H9 (cell line): ENCODE measurements around the gene GNA12. TPM values are rescaled to one million over a fixed set of nuclear protein-coding genes. Genes with fewer than 3 reads are reported as not detected.

Experiments
- DNase-seq: peaks from one replicate; pipeline ENCODE4 v3.0.0-alpha.2; 2017
- H2AFZ ChIP-seq: one replicate; pipeline ENCODE4 v1.6.1; 2013; ENCODE audit warnings: mild to moderate bottlenecking, low read length, control low read depth, moderate library complexity
- H2AK5ac ChIP-seq: 2 replicates; pipeline ENCODE4 v1.6.1; 2013; ENCODE audit warnings: low read length, control low read depth, mixed read lengths; ENCODE audit not compliant: insufficient read length
- H2BK120ac ChIP-seq: one replicate; pipeline ENCODE4 v1.6.1; 2013; ENCODE audit warnings: low read depth, mild to moderate bottlenecking, low read length, control low read depth, inconsistent platforms; ENCODE audit not compliant: poor library complexity, severe bottlenecking
- H2BK12ac ChIP-seq: 2 replicates; pipeline ENCODE4 v1.6.1; 2013; ENCODE audit warnings: low read length, control low read depth, mixed read lengths, low read depth; ENCODE audit not compliant: insufficient read length
- H2BK15ac ChIP-seq: 2 replicates; pipeline ENCODE4 v1.6.1; 2013; ENCODE audit warnings: low read depth, low read length, control low read depth
- H2BK20ac ChIP-seq: one replicate; pipeline ENCODE4 v1.6.1; 2013; ENCODE audit warnings: low read depth, mild to moderate bottlenecking, low read length, control low read depth, inconsistent platforms; ENCODE audit not compliant: poor library complexity, severe bottlenecking
- H2BK5ac ChIP-seq: 2 replicates; pipeline ENCODE4 v1.6.1; 2013; ENCODE audit warnings: low read length, control low read depth, mixed read lengths; ENCODE audit not compliant: insufficient read length
- H3K14ac ChIP-seq: 2 replicates; pipeline ENCODE4 v1.6.1; 2013; ENCODE audit warnings: low read length, control low read depth; ENCODE audit not compliant: insufficient read depth
- H3K18ac ChIP-seq: 2 replicates; pipeline ENCODE4 v1.6.1; 2013; ENCODE audit warnings: low read depth, mild to moderate bottlenecking, mixed read lengths, low read length, control low read depth; ENCODE audit not compliant: insufficient read length
- H3K23ac ChIP-seq: 2 replicates; pipeline ENCODE4 v1.6.1; 2013; ENCODE audit warnings: low read length, control low read depth, mixed read lengths, low read depth; ENCODE audit not compliant: insufficient read length
- H3K23me2 ChIP-seq: 2 replicates; pipeline ENCODE4 v1.6.1; 2013; ENCODE audit warnings: low read depth, mild to moderate bottlenecking, mixed read lengths, low read length, control low read depth; ENCODE audit not compliant: insufficient read length, poor library complexity, severe bottlenecking
- H3K27ac ChIP-seq: 2 replicates; pipeline ENCODE4 v1.5.1; 2013; ENCODE audit warnings: low read length, control low read depth, mixed read lengths, low read depth; ENCODE audit not compliant: insufficient read length
- H3K27me3 ChIP-seq: 2 replicates; pipeline ENCODE4 v1.6.1; 2013; ENCODE audit warnings: low read length, control low read depth, inconsistent platforms; ENCODE audit not compliant: insufficient read depth
- H3K4ac ChIP-seq: 2 replicates; pipeline ENCODE4 v1.6.1; 2013; ENCODE audit warnings: low read depth, mild to moderate bottlenecking, control low read depth, inconsistent platforms, low read length, moderate library complexity
- H3K4me1 ChIP-seq: 2 replicates; pipeline ENCODE4 v1.6.1; 2013; ENCODE audit warnings: low read length, control low read depth, inconsistent platforms; ENCODE audit not compliant: insufficient read depth
- H3K4me2 ChIP-seq: 2 replicates; pipeline ENCODE4 v1.6.1; 2013; ENCODE audit warnings: low read length, control low read depth, mixed read lengths; ENCODE audit not compliant: insufficient read length, insufficient read depth
- H3K56ac ChIP-seq: 2 replicates; pipeline ENCODE4 v1.6.1; 2013; ENCODE audit warnings: low read depth, mild to moderate bottlenecking, mixed read lengths, low read length, control low read depth; ENCODE audit not compliant: insufficient read length
- H3K79me1 ChIP-seq: 2 replicates; pipeline ENCODE4 v1.6.1; 2013; ENCODE audit warnings: low read depth, mild to moderate bottlenecking, moderate library complexity, low read length, control low read depth, inconsistent platforms; ENCODE audit not compliant: insufficient read depth, poor library complexity, severe bottlenecking
- H3K79me2 ChIP-seq: 2 replicates; pipeline ENCODE4 v1.6.1; 2013; ENCODE audit warnings: low read length, control low read depth, inconsistent platforms; ENCODE audit not compliant: insufficient read depth
- H3K9ac ChIP-seq: 2 replicates; pipeline ENCODE4 v1.6.1; 2013; ENCODE audit warnings: low read length, control low read depth, mixed read lengths; ENCODE audit not compliant: insufficient read length; ENCODE audit errors: extremely low read depth
- H3K9me3 ChIP-seq: one replicate; pipeline ENCODE4 v1.6.1; 2013; ENCODE audit warnings: low read depth, low read length, inconsistent platforms; ENCODE audit not compliant: control insufficient read depth
- H3T11ph ChIP-seq: one replicate; pipeline ENCODE4 v1.6.1; 2013; ENCODE audit warnings: mild to moderate bottlenecking, low read length, control low read depth, inconsistent platforms
- H4K20me1 ChIP-seq: one replicate; pipeline ENCODE4 v1.6.1; 2013; ENCODE audit not compliant: control insufficient read depth, insufficient read length, insufficient read depth
- H4K5ac ChIP-seq: 2 replicates; pipeline ENCODE4 v1.6.1; 2013; ENCODE audit warnings: low read depth, mild to moderate bottlenecking, mixed read lengths, low read length, control low read depth; ENCODE audit not compliant: insufficient read length
- H4K8ac ChIP-seq: replicated peaks from 2 replicates; pipeline ENCODE4 v1.6.1; 2013; ENCODE audit warnings: low read length, control low read depth, mixed read lengths, low read depth; ENCODE audit not compliant: insufficient read length
- H4K91ac ChIP-seq: 2 replicates; pipeline ENCODE4 v1.6.1; 2013; ENCODE audit warnings: low read depth, mild to moderate bottlenecking, moderate library complexity, mixed read lengths, low read length, control low read depth; ENCODE audit not compliant: insufficient read length
- H3K27ac Mint-ChIP-seq, 3 experiments: 2 replicates in 2 of 3; 3 replicates in 1 of 3; pipeline ENCODE4 v1.8.0; 2020 to 2021; ENCODE audit warnings: mixed read lengths in 3 of 3, mild to moderate bottlenecking in 1 of 3, moderate library complexity in 1 of 3
- H3K27me3 Mint-ChIP-seq: 2 replicates; pipeline ENCODE4 v1.8.0; 2021; ENCODE audit warnings: low read depth, mild to moderate bottlenecking, moderate library complexity, mixed read lengths
- H3K36me3 Mint-ChIP-seq, 3 experiments: 2 replicates in 2 of 3; 3 replicates in 1 of 3; pipeline ENCODE4 v1.8.0; 2020 to 2021; ENCODE audit warnings: low read depth in 3 of 3, mixed read lengths in 3 of 3; ENCODE audit not compliant: insufficient read depth in 1 of 3
- H3K4me1 Mint-ChIP-seq, 2 experiments: 2 replicates each; pipeline ENCODE4 v1.8.0; 2020; ENCODE audit warnings: mixed read lengths in 2 of 2
- H3K4me3 Mint-ChIP-seq, 2 experiments: 2 replicates in 1 of 2; 3 replicates in 1 of 2; pipeline ENCODE4 v1.8.0; 2020 to 2021; ENCODE audit warnings: mild to moderate bottlenecking in 2 of 2, mixed read lengths in 2 of 2, moderate library complexity in 1 of 2
- H3K9me3 Mint-ChIP-seq, 2 experiments: 2 replicates in 1 of 2; 3 replicates in 1 of 2; pipeline ENCODE4 v1.8.0; 2020; ENCODE audit warnings: mild to moderate bottlenecking in 2 of 2, mixed read lengths in 2 of 2, moderate library complexity in 1 of 2
- WGBS: extraction: QIAGEN DNeasy Blood & Tissue Kit; methylation state at CpG from one replicate; pipeline ENCODE4 v1.1.7; 2013; ENCODE audit warnings: missing lambda C conversion rate, low lambda C conversion rate, mixed read lengths; ENCODE audit not compliant: insufficient read length; ENCODE audit errors: extremely low coverage; 5-methylcytosine and 5-hydroxymethylcytosine counted together
- total RNA-seq: library from RNA; stranded (reverse); gene quantifications from 2 replicates; pipeline ENCODE4 v1.2.1, GENCODE V29; 2021
- TF ChIP-seq, protein P1 (sequence below): fragments of 200-600 bp; sonication (generic); conservative IDR thresholded peaks from 3 replicates; pipeline ENCODE4 v1.8.0; 2021; ENCODE audit warnings: antibody characterized with exemption, mild to moderate bottlenecking

The GNA12 gene
- total RNA-seq, 1 experiment from 2014 or later = 60.2 TPM

DNA sequence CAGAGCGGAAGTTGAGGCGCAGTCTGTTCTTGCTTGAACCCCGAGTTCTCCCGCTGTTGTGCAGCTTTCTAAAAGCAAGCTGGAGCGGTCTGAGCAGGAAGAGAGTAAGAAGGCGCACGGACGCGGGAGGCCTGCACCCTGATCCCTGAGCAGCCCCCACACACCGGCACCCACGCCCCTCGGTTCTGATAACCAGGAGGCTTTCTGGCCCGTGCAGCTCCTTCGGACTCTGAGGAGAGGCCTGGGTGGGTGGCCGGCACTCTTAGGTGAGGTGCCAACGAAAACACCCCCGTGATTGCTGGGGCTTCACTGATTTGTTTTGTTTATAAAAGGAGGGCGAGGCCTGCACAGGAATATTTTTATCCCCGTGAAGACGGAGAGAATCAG, 127.2 kb downstream of the GNA12 start:
- Histone ChIP-seq H2BK12ac (no peak overlapping the region), H2BK120ac (no peak overlapping the region), H3K79me1 (no peaks in the 10 kb centered on the region), H4K8ac (no peak overlapping the region), H3K4me1 (no peaks in the 10 kb centered on the region), H3T11ph (no peak overlapping the region), H2AFZ (no peak overlapping the region), H3K79me2 (no peaks in the 10 kb centered on the region), H2BK20ac (no peak overlapping the region), H3K23ac (no peak overlapping the region), H4K20me1 (no peaks in the 10 kb centered on the region), H3K9ac (no peak overlapping the region), H3K4me2 (no peak overlapping the region), H3K23me2 (no peaks in the 10 kb centered on the region), H2BK5ac (no peak overlapping the region), H2AK5ac (no peak overlapping the region), H3K18ac (no peak overlapping the region), H3K27ac (no peak overlapping the region), H3K14ac (no peak overlapping the region), H3K56ac (no peak overlapping the region), H3K4ac (no peak overlapping the region), H4K5ac (no peak overlapping the region), H2BK15ac (no peak overlapping the region), H4K91ac (no peak overlapping the region), H3K9me3 (no peaks in the 10 kb centered on the region), H3K27me3 (no peaks in the 10 kb centered on the region)
- Mint-ChIP-seq H3K9me3 (no peaks in the 10 kb centered on the region), H3K36me3 (peaks cover 21 to 51% (median 48%) of the 10 kb centered on the region in 3 experiments), H3K4me1 (peaks cover 3 to 14% of the 10 kb centered on the region in 2 experiments; a peak in 3 of 4 replicates), H3K27me3 (no peaks in the 10 kb centered on the region), H3K27ac (peak overlapping the region in 2 of 3 experiments; percentile 13 to 89; a peak in 2 of 7 replicates), H3K4me3 (no peak overlapping the region)
- no peak for DNase-seq
- no CpG with 5 or more reads among the region's 20 CpGs for WGBS
- TF ChIP-seq, protein P1, sequence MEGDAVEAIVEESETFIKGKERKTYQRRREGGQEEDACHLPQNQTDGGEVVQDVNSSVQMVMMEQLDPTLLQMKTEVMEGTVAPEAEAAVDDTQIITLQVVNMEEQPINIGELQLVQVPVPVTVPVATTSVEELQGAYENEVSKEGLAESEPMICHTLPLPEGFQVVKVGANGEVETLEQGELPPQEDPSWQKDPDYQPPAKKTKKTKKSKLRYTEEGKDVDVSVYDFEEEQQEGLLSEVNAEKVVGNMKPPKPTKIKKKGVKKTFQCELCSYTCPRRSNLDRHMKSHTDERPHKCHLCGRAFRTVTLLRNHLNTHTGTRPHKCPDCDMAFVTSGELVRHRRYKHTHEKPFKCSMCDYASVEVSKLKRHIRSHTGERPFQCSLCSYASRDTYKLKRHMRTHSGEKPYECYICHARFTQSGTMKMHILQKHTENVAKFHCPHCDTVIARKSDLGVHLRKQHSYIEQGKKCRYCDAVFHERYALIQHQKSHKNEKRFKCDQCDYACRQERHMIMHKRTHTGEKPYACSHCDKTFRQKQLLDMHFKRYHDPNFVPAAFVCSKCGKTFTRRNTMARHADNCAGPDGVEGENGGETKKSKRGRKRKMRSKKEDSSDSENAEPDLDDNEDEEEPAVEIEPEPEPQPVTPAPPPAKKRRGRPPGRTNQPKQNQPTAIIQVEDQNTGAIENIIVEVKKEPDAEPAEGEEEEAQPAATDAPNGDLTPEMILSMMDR = no peak
